NCI-H1436 treated with DMSO at 0.1 percent for 48 hours (cell line): ENCODE results near the gene CHURC1.

ENCODE experiments used
- DNase-seq: peaks from one replicate; lab custom pipeline; 2025; lab: John Stamatoyannopoulos, UW

Gene CHURC1

GRCh38 chr14:64938972-64939816 is 24.9 kb downstream of the CHURC1 start:
- DNase-seq = no peak

GRCh38 chr14:64939817-64940190 is 25.5 kb downstream of the CHURC1 start:
- no peak for DNase-seq

- no peak for DNase-seq
These were observed 26.2 kb downstream of the CHURC1 start for GRCh38 chr14:64940336-64940910.

GRCh38 chr14:64942531-64943111 is 28.4 kb downstream of the CHURC1 start, which contains the start of gene GPX2:
Gene GPX2 (minus strand): TSS chr14:64942745. CDS start chr14:64942726, 19 bp downstream.
- peak; percentile 97 for DNase-seq

- DNase-seq = no peak
These were observed 29.3 kb downstream of the CHURC1 start for GRCh38 chr14:64943556-64943955.

- DNase-seq = no peak
These were observed 29.8 kb downstream of the CHURC1 start for GRCh38 chr14:64944041-64944440.

- DNase-seq = no peak
These were observed 30.6 kb downstream of the CHURC1 start for GRCh38 chr14:64944861-64945260.

GRCh38 chr14:64945431-64946178 is 31.4 kb downstream of the CHURC1 start:
- no peak for DNase-seq

GRCh38 chr14:64946310-64947045 is 32.2 kb downstream of the CHURC1 start:
- no peak for DNase-seq

GRCh38 chr14:64947710-64948611 is 33.7 kb downstream of the CHURC1 start:
- DNase-seq = no peak

GRCh38 chr14:64948612-64949210 is 34.5 kb downstream of the CHURC1 start:
- DNase-seq = no peak

- no peak for DNase-seq
These were observed 36.6 kb downstream of the CHURC1 start for GRCh38 chr14:64950889-64951288.

- DNase-seq = no peak
These were observed 37.0 kb downstream of the CHURC1 start for GRCh38 chr14:64951291-64951690.

- no peak for DNase-seq
These were observed 37.5 kb downstream of the CHURC1 start for GRCh38 chr14:64951724-64952123.

GRCh38 chr14:64952598-64953309 is 38.5 kb downstream of the CHURC1 start:
- no peak for DNase-seq

- DNase-seq = no peak
These were observed 39.0 kb downstream of the CHURC1 start for GRCh38 chr14:64953310-64953654.

- no peak for DNase-seq
These were observed 39.4 kb downstream of the CHURC1 start for GRCh38 chr14:64953661-64954060.

- DNase-seq = no peak
These were observed 40.4 kb downstream of the CHURC1 start for GRCh38 chr14:64954491-64955240.

GRCh38 chr14:64955297-64955696 is 41.0 kb downstream of the CHURC1 start:
- DNase-seq = no peak
